ENCODE results near the gene ESYT1.

ESYT1 gene

GRCh38 chr12:56141946-56142784, 14.1 kb downstream of the ESYT1 start:
- TF ChIP-seq CTCF (IDR thresholded peaks at IDR 0.05): no peak
- Histone ChIP-seq H3K4me3 (no peak overlapping the region), H3K27ac (peak overlapping the region in 1 of 2 donors; percentile 64)
- no peak for DNase-seq (ENCODE audit: low spot score)

GRCh38 chr12:56143217-56143616, 15.2 kb downstream of the ESYT1 start:
- TF ChIP-seq CTCF (IDR thresholded peaks at IDR 0.05): no peak
- DNase-seq (ENCODE audit: low spot score): no peak
- Histone ChIP-seq H3K4me3 (no peak overlapping the region), H3K27ac (peak overlapping the region in 1 of 2 donors; percentile 64)

DNA sequence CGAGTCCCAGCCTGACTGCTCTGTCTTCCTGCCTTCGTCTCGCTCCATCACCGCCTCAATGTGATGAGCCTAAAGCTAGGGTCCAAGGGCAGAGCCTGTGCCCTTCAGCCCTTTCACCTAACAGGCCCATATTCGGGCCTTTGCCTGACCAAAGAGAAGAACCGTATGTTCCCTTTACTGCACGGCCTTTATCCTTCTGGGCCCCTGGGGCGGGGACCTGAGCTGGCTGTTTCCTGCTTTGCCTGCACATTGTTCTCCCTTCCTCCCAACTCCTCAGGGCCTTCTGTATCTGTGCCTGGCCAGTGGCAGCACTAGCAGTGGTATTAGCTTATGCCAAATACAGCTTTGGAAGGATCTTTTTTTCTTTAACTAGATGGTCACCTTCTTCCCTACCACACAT, 15.8 kb downstream of the ESYT1 start:
- H3K27ac ChIP-seq: peak overlapping the region in 1 of 2 donors; percentile 64

DNA sequence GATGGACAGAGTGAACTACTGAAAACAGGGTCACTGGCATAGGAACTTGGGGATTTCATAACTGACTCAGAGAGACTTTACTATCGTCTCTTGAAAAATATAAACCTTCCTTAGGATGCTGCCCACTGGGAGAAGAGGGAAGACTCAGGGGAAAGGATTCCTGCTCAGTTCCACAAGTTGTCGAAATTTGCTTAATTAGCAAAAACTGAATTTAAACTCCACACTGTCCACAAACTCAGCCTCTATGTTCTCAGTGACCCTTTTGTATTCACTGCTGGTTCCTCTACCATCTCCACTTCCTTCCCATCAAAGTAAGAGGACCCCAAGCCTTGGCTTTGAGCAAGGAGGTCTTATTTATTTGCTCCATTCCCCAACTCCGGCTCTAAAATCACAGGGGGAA, 17.1 kb downstream of the ESYT1 start:
- no peak overlapping the region for H3K4me3 ChIP-seq
- no peak for TF ChIP-seq CTCF (IDR thresholded peaks at IDR 0.05)
- no peak for DNase-seq (ENCODE audit: low spot score)
- no peak overlapping the region for H3K27ac ChIP-seq

More for the DNA sequence above, 15.8 kb downstream of the ESYT1 start:
- no peak for DNase-seq (ENCODE audit: low spot score)
- H3K4me3 ChIP-seq: no peak overlapping the region
- TF ChIP-seq CTCF (IDR thresholded peaks at IDR 0.05): no peak

GRCh38 chr12:56146492-56147460, 18.7 kb downstream of the ESYT1 start:
- Histone ChIP-seq H3K4me3 (no peak overlapping the region), H3K27ac (peak overlapping the region in 1 of 2 donors; percentile 72)
- TF ChIP-seq CTCF (IDR thresholded peaks at IDR 0.05): no peak
- DNase-seq (ENCODE audit: low spot score): no peak

DNA sequence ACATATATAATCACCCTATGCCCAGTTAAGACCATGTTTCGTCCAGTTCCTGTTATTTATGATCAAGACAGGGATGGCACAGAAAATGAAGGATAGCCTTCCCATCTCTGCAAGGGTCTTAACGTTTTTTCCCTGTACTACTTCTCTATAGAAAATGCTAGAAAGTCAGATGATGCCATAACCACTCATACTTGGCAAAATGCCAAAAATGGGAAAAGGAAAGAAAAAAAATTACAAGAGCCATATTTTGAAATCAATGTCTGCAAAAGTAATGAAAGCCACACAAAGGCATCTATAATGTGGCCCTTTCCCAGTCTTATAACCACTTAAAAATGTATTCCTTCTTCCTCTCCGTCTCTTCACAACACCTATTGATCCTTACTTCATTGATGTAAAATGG, 22.5 kb downstream of the ESYT1 start:
- Histone ChIP-seq H3K27ac (no peak overlapping the region), H3K4me3 (no peak overlapping the region)
- no peak for TF ChIP-seq CTCF (IDR thresholded peaks at IDR 0.05)
- no peak for DNase-seq (ENCODE audit: low spot score)
